ENCODE measurements around the gene PCSK1N.

DNA sequence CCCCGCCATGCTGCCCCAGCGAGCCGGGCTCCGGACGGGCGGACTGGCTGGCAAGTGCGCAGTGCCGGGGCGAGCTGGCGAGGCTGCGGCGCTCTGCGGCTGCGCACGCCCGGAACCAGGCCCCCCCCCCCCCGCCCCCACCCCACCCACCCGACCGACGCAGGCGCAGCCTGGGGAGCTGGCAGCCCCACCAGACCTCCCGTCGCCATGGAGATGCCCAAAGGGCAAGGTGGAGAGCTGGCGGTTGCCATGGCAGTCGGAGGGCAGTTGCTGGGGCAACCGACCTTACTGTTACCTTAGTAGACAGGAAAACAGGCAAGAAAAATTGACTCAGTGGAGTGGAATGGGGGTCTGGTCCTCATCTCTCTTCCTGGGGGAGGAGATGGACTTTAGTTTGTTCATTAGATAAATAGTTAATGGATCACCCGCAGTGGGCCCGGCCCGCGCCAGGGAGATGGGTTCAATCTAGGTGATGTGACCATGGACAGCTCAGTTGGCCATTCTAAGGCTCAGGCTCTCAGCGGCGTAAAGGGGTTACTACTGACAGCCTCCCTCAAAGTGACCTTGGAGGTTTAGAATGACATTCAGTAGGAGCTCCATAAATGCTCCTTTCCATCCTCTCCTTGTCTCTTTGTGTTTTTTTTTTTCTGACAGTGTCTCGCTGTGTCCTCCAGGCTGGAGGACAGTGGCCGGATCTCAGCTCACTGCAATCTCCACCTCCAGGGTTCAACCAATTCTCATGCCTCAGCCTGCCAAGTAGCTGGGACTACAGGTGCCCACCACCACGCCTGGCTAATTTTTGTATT, at the start of gene PCSK1N:
- TF ChIP-seq, protein P1, sequence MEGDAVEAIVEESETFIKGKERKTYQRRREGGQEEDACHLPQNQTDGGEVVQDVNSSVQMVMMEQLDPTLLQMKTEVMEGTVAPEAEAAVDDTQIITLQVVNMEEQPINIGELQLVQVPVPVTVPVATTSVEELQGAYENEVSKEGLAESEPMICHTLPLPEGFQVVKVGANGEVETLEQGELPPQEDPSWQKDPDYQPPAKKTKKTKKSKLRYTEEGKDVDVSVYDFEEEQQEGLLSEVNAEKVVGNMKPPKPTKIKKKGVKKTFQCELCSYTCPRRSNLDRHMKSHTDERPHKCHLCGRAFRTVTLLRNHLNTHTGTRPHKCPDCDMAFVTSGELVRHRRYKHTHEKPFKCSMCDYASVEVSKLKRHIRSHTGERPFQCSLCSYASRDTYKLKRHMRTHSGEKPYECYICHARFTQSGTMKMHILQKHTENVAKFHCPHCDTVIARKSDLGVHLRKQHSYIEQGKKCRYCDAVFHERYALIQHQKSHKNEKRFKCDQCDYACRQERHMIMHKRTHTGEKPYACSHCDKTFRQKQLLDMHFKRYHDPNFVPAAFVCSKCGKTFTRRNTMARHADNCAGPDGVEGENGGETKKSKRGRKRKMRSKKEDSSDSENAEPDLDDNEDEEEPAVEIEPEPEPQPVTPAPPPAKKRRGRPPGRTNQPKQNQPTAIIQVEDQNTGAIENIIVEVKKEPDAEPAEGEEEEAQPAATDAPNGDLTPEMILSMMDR (IDR thresholded peaks at IDR 0.05) = no peak
- no peak for TF ChIP-seq POLR2A (IDR thresholded peaks at IDR 0.05)
- TF ChIP-seq EP300 (IDR thresholded peaks at IDR 0.05) = no peak

Data from tibial nerve (tissue), 4 donors.